Measurements from ENCODE around the gene RALGAPB.

DNA sequence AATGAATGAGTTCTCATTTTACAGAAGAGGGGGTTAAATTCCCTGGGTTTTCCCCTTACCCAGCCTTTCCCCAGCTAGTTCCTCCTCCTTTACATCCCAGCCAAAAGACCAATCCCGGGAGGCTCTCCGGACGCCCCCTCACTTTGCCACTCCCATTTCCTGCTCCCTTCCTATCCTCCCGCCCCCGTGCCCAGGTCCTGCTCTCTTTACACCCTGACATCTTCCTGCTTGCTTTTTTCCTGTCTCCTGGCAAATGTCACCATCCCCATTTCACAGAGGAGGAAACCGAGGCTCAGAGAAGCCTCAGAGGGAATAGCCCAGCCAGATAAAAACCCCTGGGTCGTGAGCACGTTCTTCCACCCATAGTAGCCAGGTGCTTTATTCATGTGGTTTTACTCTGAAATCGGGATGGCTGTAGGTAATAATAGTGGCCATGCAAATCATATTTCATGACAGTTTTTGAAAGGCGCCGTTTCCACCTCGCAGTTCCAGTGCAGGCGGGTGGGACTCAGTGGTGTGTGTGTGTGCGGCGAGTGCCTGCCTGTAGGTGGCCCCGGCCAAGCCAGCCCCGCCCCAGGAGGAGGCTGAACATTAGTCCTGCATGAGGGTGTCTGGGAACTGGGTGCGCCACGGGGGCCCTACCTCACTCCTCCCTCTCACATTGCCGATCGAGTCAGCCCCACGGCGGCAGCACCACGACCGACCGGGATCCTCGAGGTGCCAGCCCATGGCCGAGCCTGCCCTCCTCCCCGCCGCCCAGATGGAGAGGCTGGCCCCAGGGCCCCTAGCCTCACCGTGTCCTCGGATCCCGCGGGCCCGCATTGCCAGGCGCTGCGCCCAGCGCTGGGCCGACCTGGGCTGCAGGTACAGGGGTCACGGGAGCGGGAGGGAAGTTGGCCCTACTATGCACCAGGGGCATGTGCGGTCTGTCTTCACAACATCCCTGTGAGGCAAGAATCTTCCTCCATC is 128.9 kb downstream of the RALGAPB start, which contains the start of gene ARHGAP40:
- TF ChIP-seq, protein P1, sequence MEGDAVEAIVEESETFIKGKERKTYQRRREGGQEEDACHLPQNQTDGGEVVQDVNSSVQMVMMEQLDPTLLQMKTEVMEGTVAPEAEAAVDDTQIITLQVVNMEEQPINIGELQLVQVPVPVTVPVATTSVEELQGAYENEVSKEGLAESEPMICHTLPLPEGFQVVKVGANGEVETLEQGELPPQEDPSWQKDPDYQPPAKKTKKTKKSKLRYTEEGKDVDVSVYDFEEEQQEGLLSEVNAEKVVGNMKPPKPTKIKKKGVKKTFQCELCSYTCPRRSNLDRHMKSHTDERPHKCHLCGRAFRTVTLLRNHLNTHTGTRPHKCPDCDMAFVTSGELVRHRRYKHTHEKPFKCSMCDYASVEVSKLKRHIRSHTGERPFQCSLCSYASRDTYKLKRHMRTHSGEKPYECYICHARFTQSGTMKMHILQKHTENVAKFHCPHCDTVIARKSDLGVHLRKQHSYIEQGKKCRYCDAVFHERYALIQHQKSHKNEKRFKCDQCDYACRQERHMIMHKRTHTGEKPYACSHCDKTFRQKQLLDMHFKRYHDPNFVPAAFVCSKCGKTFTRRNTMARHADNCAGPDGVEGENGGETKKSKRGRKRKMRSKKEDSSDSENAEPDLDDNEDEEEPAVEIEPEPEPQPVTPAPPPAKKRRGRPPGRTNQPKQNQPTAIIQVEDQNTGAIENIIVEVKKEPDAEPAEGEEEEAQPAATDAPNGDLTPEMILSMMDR (IDR thresholded peaks at IDR 0.05) = no peak
- TF ChIP-seq POLR2A (IDR thresholded peaks at IDR 0.05) (no peak), EP300 (IDR thresholded peaks at IDR 0.05) (no peak), POLR2AphosphoS5 (IDR thresholded peaks at IDR 0.05) (no peak)

All from suprapubic skin (tissue), 4 donors.